ENCODE measurements around the gene TBC1D3K.
"Not testable (repeated sequence)": the region's sequence is repeated elsewhere in the genome, so short reads cannot be mapped to it uniquely, and the experiment has no call there.

GRCh38 chr17:37924115-37924514 is at the start of gene TBC1D3K:
- TF ChIP-seq EP300, POLR2A (IDR thresholded peaks at IDR 0.05): not testable (repeated sequence)

Data from sigmoid colon (tissue), 4 donors.